Omental fat pad (tissue), 4 donors: ENCODE data around the gene TOP3A. TPM values are rescaled to one million over a fixed set of nuclear protein-coding genes. Genes with fewer than 3 reads are reported as not detected.

Experiments
- ATAC-seq: fragments of 150-250 bp; one replicate; pipeline ENCODE4 v1.9.1; 2016; ENCODE audit warnings: mild to moderate bottlenecking, moderate library complexity; ENCODE audit not compliant: low FRiP score
- DNase-seq: peaks from one replicate; pipeline ENCODE4 v3.0.0-alpha.2; 2019; ENCODE audit warnings: low spot score
- total RNA-seq, 4 donors: library from RNA; depleted of rRNA; stranded (reverse); fragments of >200 nt; gene quantifications; one replicate each; pipeline ENCODE4 v1.1.0, GENCODE V29; 2016
- TF ChIP-seq, protein P1 (sequence below), 3 donors: fragments of 450-650 bp; IDR thresholded peaks; one replicate each; pipeline ENCODE4 v1.5.1; 2016 to 2017; ENCODE audit warnings: antibody characterized with exemption in 3 of 3, mild to moderate bottlenecking in 3 of 3, moderate library complexity in 2 of 3

The TOP3A gene
- total RNA-seq, 4 donors from 2014 or later: 23.6 to 80.5 (median 47.5) TPM

DNA sequence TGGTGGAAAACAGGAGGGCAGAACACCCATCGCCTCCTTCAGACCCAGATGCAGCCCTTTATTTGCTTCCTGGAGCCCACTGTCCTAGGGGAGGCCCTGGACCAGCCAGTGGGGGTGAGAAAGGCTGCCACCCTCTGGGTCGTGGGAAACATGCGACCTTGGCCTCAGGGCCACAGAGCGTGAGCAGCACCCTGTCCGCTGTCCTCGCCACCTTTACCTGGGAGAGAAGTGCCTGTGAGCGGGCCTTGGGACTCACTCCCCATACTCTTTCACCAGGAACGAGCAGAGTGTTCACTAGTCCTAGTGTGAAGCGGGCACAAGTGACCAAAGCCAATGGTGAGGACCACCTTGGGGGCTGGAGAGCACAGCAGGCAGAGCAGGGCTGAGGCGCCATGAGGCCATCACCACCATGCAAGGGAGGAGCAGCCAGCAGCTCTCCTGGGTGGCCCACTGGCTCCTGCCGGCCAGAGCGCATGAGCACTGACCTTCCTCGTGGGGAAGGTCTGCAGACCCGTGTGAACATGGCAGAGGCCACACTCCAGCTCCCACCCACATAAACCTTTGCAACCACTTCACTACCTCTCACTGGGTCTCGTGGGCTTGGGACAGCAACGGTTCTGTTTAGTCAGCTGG is 8.8 kb upstream of the TOP3A start:
- TF ChIP-seq, protein P1, sequence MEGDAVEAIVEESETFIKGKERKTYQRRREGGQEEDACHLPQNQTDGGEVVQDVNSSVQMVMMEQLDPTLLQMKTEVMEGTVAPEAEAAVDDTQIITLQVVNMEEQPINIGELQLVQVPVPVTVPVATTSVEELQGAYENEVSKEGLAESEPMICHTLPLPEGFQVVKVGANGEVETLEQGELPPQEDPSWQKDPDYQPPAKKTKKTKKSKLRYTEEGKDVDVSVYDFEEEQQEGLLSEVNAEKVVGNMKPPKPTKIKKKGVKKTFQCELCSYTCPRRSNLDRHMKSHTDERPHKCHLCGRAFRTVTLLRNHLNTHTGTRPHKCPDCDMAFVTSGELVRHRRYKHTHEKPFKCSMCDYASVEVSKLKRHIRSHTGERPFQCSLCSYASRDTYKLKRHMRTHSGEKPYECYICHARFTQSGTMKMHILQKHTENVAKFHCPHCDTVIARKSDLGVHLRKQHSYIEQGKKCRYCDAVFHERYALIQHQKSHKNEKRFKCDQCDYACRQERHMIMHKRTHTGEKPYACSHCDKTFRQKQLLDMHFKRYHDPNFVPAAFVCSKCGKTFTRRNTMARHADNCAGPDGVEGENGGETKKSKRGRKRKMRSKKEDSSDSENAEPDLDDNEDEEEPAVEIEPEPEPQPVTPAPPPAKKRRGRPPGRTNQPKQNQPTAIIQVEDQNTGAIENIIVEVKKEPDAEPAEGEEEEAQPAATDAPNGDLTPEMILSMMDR (IDR thresholded peaks at IDR 0.05): no peak
- no peak for ATAC-seq
- no peak for DNase-seq

DNA sequence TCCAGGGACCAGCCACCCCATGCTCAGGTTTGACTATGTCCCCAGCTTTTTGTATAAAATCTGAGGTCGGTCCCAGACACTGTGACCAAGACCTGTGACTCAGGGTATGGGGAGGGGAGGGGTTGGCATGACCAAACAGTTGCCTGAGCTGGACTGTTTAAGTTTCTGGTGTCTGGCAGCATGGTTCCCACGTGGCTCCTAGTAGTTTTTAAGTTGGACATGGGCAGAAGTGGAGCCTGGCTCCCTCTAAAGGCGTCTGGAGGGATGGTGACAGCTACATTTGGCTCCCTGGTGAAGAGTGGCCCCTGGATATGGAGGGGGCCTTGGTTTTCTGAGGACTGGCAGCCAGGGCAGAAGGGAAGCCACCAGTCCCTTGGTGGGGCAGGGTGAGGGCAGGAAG is 8.2 kb upstream of the TOP3A start:
- TF ChIP-seq, protein P1 (IDR thresholded peaks at IDR 0.05): no peak
- no peak for DNase-seq
- ATAC-seq: no peak

DNA sequence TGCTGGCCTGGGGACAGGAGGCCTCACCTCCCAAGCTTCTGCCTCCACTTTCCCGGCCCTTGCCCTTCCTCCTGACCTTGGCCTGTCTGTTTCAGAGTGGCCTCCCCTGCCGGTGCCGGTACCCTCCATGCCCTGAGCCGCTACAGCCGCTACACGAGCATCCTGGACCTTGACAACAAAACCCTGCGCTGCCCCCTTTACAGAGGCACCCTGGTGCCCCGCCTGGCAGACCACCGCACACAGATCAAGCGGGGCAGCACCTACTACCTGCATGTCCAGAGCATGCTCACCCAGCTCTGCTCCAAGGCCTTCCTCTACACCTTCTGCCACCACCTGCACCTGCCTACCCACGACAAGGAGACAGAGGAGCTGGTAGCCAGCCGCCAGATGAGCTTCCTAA is 7.7 kb upstream of the TOP3A start:
- no peak for ATAC-seq
- no peak for DNase-seq
- TF ChIP-seq, protein P1 (IDR thresholded peaks at IDR 0.05): no peak

DNA sequence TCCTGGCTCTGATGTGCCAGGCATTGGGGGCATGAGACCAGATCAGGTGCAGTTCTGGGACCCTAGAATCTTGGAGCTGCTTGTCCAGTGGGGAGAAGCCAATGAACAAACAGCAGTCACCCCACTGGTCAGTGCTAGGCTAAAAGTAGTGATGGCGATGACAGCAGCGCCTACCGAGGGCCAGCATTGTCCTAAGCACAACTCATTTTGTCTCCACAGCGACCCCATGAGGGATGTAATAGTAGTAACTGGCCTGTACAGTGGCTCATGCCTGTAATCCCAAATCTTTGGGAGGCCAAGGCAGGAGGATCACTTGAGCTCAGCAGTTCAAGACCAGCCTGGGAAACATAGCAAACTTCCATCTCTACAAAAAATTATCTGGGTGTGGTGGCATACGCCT is 6.5 kb upstream of the TOP3A start:
- DNase-seq: no peak
- no peak for ATAC-seq
- TF ChIP-seq, protein P1 (IDR thresholded peaks at IDR 0.05): no peak

DNA sequence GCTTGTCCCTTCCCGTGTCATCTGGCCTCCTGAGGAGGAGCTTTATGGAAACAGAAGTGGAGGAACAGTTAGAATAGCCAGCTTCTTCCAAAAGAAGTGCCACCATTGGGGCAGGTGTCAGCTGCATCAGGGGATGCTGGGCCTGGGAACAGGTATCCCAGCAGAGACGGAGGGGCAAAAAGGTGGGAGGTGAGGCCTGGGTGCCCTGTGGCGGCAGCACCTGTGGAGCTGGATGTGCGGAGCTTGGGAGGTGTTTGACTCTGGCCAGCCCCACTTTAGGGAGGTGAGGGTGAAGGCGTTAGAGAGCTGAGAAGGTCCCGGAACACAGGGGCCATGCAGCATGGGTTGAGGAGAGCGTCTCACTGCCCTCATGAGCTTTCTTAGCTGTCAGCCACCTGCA is 5.5 kb upstream of the TOP3A start:
- ATAC-seq (no peak), DNase-seq (no peak)
- TF ChIP-seq, protein P1 (IDR thresholded peaks at IDR 0.05): no peak

DNA sequence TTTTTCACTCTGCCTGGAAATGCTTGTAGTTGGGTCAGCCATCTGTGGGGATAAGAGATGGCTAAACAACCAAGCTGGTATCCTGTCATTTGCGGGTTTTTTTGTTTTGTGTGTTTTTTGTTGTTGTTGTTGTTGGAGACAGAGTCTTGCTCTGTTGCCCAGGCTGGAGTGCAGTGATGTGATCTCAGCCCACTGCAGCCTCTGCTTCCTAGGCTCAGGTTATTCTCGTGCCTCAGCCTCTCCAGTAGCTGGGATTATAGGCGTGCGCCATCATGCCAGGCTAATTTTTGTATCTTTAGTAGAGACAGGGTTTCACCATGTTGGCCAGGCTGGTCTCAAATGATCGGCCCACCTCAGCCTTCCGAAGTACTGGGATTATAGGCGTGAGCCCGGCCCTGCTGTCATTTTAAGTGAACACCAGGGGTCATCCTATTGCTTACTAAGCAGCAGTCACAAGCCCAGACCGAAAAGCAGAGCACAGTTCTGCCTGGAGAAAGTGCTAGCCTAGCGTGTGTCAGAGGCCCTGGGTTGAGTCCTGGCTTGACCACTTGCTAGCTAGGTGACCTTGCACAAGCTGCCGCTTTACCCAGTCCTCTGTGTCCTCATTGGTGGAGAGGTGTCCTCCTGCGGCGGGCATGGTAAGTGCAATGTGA is 4.9 kb upstream of the TOP3A start:
- TF ChIP-seq, protein P1 (IDR thresholded peaks at IDR 0.05): no peak
- no peak for DNase-seq
- ATAC-seq: no peak
